Left renal cortex interstitium (tissue), 4 donors: ENCODE measurements around the gene CTSK. TPM values are rescaled to one million over a fixed set of nuclear protein-coding genes. Genes with fewer than 3 reads are reported as not detected.
"Not testable (repeated sequence)": the region's sequence is repeated elsewhere in the genome, so short reads cannot be mapped to it uniquely, and the experiment has no call there.

Experiments
- DNase-seq, 4 donors: peaks; one replicate each; pipeline ENCODE4 v3.0.0-alpha.2; 2013; ENCODE audit warnings: low read depth in 4 of 4, low spot score in 2 of 4, missing footprints in 1 of 4
- polyA plus RNA-seq, 4 donors: library from polyadenylated mRNA; unstranded; fragments of 120-200 nt; gene quantifications; one replicate each; pipeline ENCODE4 v1.2.1, GENCODE V29; 2013; ENCODE audit not compliant: insufficient read length in 4 of 4

Gene CTSK
- polyA plus RNA-seq, 4 donors, result 20.0 to 30.7 (median 29.8) TPM

DNA sequence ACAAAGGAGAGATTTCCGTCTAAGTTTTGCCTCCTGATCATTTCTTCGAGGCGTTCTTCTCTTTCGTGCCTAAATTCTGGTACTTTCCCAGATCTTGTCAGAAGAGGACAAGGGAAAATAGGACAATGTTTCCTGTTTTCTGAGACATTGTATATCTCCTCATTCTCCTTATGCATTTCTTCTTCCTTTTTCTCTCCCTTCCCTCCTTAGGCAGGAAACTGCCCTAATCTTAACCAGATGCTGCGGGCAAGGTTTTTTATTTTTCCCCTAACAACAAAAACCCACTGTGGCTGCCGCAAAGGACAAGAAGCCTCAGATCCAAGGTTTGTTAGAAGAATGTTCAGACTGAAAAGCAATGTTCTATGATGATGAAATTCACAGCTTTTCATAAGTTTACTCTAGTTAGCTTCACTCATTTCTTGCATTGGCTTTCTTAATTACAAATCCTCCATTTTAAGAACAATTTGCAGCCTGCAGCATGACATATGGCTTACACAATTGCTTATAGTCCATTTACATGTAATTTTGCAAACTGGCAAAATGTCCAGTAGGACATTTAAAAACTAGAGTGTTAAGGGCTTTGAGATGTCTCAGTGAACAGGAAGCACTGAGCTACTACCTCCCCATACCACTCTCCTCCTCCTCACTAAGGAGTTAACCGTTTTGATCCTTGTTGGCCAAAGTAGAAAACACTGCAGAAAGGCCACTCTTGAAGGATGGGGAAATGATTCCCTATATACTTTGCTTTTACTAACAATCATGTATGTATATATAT, 624 bp downstream of the CTSK start:
- DNase-seq, result peak in 1 of 4 donors; percentile 15

DNA sequence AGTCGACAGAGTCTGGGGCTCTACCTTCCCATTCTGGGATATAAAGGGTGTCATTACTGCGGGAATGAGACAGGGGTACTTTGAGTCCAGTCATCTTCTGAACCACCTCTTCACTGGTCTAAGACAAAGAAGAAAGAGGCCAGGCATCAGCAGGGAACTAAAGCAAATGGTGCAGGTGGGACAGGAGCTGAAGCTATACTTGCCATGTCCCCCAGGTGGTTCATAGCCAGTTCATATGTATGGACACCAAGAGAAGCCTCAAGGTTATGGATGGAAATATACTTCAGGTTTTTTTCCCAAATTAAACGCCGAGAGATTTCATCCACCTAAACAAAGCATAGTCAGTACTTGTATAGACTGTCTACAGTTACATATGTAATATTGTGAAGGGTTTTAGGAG, 2.2 kb downstream of the CTSK start:
- no peak for DNase-seq

DNA sequence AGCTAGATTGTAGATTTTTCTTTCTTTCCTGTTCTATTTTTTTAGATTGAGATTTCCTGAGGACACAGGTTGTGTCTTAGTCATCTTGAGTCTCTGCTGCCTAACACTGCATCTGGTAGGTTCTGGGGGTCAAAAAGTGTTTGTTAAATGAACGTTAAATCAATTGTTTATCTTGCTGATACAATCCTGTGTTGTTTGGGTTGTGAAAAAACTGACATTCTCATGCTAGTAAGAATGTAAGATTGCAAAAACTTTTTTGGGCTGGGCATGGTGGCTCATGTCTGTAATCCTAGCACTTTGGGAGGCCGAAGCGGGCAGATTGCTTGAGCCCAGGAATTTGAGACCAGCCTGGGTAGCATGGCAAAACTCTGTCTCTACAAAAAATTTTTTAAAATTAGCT, 3.4 kb downstream of the CTSK start:
- no peak for DNase-seq

- DNase-seq, result no peak
Observed at GRCh38 chr1:150799089-150799488, 9.0 kb downstream of the CTSK start.

- DNase-seq, result peak in 2 of 4 donors; percentile 21 to 29
Observed at GRCh38 chr1:150798525-150798924, 9.5 kb downstream of the CTSK start.

DNA sequence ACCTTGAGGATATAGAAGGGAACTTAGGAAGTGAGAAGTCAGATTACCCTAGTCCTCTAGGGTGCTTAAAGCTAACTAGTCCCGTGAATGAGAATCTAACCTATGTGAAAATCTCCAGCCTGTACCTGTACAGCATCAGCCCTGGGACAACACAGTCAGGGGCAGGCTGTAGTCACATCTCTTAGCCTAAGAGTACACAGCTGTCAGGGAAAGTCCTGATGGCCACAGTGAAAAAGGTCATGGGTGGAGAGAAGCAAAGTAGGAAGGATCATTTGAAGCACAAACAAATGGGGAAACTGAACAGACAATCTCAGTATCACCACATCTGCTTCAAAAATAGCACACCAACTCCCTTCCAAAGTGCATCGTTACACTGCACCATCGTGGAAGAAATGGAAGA, 11.7 kb downstream of the CTSK start:
- DNase-seq, result no peak

- DNase-seq, result not testable (repeated sequence)
Observed at GRCh38 chr1:150793778-150794177, 14.3 kb downstream of the CTSK start.

DNA sequence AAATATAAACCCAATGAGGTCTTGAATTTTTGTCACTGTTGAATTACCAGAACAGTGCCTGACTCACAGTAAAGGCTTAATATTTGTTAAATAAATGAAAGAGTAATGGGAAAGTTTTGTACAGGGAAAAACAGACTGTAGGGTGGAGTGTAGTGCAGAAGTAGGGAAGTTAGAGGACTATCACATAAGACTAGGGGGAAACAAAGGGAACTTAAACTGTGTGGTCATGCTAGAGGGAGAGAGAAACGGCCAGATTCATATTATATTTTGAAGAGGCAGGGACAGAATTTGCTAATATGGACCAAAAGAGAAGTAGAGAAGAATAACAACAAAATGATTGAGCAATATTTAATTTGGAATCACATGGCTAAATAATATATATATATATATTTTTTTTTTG, 14.8 kb downstream of the CTSK start:
- no peak for DNase-seq

DNA sequence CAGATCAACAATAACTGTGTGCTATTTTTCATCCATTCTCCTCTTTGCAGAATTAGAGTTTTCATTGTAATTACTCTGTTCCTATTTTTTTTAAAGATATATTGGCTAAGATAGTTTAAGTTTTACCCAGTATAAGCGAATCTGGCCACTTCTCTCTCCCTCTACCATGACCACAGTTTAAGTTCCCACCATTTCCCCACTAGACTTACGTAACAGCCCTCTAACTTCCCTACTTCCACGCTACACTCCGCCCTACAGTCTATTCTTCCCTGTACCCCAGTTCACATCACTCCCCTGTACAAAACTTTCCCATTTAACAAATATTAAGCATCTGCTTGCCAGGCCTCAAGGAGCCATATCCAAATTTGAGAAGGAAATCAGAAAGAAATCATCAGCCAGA, 16.5 kb downstream of the CTSK start:
- DNase-seq, result no peak

DNA sequence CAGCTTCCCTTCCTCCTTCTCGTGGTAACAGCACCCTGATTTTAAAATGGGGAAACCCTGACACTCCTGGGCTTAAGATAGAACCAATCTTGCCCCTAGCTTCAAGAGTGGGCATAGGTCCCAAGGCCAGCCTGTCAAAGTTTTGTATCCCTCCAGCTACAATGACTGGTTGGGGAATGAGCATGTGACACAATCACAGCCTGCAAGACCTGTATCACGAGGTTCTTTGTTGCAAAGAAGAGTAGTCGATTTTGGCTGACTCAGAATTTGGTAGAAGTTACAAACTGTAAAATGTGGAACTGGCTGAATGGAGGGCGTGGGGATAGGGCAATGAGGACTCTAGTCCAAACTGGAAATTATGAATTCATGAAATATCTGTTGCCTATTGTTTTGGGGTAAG, 18.7 kb downstream of the CTSK start:
- DNase-seq, result no peak

- DNase-seq, result no peak
Observed at GRCh38 chr1:150788946-150789345, 19.1 kb downstream of the CTSK start.

DNA sequence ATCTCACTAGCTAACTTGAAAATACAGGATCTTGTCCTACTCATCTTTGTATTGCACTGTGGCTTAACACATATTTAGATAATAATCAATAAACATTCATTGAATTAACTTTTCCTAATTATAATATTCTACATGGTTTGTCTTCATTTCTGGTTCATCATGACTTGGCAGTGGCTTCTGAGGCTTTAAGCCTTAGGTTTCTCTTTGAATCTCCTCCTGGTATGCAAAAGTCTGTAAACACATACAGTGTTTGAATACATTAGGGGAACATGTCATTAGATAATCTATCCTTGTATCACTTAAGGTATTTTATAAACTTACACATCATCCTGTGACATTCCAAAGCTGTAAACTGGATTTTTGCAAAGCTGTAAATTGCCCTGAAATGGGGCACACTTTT, 20.6 kb downstream of the CTSK start:
- DNase-seq, result no peak

GRCh38 chr1:150780510-150780909, 27.6 kb downstream of the CTSK start:
- DNase-seq, result no peak

DNA sequence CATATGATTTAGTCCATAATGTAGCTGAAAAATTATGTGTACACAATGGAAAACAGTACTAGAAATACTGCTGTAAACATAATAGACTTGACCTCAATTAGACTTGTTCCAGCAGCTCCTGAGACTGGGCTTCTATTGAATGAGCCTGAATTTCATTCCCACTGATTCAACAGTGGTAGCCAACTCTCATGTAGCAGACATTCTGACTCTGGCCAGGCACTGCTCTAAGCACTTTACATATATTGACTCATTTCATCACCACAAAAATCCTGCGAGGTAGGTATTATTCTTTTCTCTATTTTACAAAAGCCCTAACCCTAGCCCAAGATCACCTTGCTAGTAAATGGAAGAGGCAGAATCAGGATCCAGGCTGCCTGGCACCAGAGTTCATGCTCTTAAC, 29.7 kb downstream of the CTSK start:
- DNase-seq, result no peak

DNA sequence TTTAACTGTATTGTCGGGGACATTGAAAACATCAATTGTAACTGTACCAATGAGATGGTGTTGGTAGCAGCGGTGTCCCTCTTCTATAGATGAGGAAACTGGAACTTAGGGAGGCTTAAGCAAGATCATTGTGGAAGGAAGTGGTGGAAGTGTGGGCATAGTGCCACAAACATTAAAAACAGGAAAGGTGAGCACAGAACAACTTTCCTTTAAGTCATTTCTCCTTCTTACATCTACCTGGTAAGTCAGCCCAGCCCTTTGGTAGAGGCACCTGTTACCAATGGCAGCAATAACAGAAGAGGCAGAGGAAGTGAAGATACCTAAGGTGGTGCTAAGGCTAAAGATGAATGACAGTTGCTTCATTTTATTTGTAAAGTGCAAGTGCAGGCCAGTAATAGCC, 30.5 kb downstream of the CTSK start:
- DNase-seq, result no peak

DNA sequence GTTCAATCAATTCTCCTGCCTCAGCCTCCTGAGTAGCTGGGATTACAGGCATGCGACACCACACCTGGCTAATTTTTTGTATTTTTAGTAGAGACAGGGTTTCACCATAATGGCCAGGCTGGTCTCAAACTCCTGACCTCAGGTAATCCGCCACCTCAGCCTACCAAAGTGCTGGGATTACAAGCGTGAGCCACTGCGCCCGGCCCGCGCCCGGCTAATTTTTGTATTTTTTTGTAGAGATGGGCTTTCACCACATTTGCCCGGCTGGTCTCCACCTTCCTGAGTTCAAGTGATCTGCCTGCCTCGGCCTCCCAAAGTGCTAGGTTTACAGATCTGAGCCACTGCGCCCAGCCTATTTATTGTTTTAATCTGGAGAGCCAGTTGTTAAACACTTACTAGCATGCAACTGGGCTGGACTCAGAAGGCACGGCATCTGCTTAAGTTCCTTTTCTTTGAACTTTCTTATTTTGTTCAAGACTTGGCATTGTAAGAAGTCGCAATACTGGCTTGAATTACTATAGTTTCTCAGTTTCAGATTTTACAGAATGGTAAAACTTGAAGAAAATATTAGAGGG, 32.0 kb downstream of the CTSK start:
- not testable (repeated sequence) for DNase-seq

GRCh38 chr1:150775276-150775675, 32.8 kb downstream of the CTSK start:
- DNase-seq, result no peak

DNA sequence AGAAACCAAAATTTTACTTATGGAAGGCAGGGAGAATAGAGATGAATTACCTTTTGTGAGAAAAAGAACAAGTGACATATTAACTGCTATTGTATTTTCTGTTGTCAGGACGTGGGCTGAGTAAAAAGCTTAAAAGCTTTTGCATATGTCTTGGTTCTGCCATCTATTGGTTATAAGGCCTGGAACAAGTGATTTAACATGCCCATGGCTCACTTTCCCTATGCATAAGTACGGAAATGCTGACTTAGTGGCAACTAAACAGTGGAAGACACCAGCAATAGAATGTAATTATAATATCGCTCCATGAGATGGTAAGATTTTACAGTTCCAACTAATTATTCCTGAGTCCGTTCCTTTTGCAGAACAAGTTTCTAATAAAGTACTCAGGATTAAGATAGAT, 35.7 kb downstream of the CTSK start:
- DNase-seq, result no peak

DNA sequence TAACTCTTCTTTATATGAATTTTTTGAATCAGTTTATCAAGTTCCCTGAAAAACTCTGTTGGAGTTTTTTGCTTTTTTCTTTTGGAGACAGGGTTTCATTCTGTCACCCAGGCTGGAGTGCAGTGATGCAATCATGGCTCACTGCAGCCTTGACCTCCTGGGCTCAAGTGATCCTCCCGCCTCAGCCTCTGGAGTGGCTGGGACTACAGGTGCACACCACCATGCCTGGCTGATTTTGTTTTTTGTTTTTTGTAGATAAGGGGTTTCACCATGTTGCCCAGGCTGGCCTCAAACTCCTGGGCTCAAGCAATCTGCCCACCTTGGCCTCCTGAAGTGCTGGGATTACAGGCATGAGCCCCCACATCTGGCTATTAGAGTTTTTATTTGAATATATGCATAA, 40.4 kb downstream of the CTSK start:
- not testable (repeated sequence) for DNase-seq

- not testable (repeated sequence) for DNase-seq
Observed at GRCh38 chr1:150765977-150766301, 42.1 kb downstream of the CTSK start.

DNA sequence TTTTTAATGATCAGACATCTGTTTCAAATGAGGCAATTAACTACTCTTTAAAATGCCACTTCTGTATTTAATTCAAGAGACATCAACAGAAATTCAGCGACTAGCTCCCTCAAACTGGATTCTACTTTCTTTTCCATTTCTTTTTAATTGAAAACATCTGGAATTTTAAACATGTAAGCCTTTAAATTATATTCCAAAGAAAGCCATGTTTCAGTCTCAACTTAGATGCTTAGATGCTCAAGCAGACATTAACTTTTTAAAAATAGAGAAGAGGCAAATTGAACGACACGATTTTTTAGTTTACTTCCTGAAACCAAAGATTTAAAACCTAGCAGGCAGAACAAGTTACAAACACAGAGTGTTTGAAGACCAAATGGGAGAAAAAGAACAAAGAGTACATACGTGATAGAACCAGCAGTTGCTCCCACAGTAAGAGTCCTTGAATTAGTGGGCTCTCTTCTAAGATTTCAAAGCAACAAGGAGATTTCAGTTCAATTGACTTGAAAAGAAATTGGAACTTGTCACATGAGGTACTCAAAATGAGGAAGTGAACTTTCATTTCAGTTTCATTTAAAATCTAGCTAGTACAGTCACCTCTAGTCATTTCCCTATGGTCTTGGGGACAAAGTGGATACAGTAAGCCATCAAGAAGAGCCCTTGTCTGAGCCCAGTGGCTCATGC, 42.6 kb downstream of the CTSK start, which contains the start of gene CTSS:
CTSS (minus strand) TSS at position 483 of the 681 bp plus-strand sequence. CDS start 1,015 bp downstream, outside the sequence.
- DNase-seq, result peak in 1 of 4 donors; percentile 11

DNA sequence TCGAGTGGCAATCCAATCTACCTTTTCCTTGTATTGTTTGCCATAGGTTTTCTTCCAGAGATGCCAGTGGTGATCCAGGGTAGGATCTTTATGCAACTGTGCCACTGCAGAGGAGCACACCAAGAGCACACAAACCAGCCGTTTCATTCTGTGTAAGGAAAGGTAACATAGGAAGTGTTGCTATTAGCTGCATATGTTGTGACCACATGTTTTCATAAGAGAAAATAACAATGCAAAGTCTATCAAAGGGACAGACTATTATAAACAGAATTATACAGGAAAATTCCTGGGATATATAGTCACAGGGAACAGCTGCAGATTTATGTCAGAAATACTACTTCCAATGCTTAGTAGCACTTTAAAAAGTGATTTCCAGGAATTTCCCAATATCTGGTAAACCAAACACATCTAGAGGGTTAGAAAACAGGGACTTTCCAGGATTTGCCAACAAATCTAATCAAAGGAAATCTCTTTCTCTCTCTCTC, 43.4 kb downstream of the CTSK start:
- DNase-seq, result no peak
